Erythroblast (primary cell): ENCODE measurements around the gene ZKSCAN5.

Source experiments
- DNase-seq, 2 experiments: peaks; one replicate each; lab custom pipeline; 2025; lab: John Stamatoyannopoulos, UW
- GATA1 ChIP-seq: IDR thresholded peaks from 2 replicates; pipeline ENCODE4 v1.6.1; 2011; ENCODE audit warnings: low read depth, mild to moderate bottlenecking, control low read depth, low read length, moderate library complexity
- POLR2A ChIP-seq: IDR thresholded peaks from 2 replicates; pipeline ENCODE4 v1.6.1; 2011; ENCODE audit warnings: mild to moderate bottlenecking, low read length

ZKSCAN5 gene

DNA sequence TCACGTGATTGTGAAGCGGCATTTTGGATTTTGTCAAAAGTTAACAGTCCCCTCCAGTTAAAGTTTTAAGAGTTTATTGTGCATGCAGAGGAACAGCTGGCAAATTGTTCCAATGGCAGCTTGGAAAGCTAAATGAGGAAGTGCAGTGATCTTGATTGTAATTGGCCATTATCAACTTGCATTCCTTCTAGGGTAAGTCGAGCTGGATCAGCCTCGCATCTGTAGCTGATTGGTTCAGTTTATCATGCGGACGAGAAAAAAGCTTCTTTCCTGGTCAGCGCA lies 31.2 kb upstream of the ZKSCAN5 start:
- DNase-seq, result peak; percentile 69 to 77

DNA sequence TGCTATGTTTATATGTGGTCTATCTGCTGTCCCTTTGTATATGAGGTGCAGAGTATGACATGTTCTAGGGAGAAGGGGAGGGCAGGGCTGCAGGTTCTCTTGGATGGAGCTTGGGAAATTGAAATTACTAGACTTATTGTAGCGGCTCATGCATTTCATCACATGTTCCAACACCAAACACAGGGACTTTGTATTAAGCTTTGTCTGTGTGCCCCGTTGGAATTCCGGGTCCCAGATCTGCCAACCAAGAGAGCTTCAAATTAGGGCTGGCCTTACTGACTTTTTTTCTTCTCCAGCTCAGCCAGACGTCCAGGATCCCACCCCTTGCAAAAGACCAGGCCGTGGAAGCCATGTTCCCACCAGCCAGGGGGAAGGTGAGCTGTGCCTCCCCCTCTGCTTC lies 28.4 kb upstream of the ZKSCAN5 start:
- TF ChIP-seq GATA1, result no peak
- no peak for TF ChIP-seq POLR2A
- DNase-seq, result no peak

More for the DNA sequence above, 31.2 kb upstream of the ZKSCAN5 start:
- TF ChIP-seq GATA1, result no peak
- TF ChIP-seq POLR2A, result no peak

DNA sequence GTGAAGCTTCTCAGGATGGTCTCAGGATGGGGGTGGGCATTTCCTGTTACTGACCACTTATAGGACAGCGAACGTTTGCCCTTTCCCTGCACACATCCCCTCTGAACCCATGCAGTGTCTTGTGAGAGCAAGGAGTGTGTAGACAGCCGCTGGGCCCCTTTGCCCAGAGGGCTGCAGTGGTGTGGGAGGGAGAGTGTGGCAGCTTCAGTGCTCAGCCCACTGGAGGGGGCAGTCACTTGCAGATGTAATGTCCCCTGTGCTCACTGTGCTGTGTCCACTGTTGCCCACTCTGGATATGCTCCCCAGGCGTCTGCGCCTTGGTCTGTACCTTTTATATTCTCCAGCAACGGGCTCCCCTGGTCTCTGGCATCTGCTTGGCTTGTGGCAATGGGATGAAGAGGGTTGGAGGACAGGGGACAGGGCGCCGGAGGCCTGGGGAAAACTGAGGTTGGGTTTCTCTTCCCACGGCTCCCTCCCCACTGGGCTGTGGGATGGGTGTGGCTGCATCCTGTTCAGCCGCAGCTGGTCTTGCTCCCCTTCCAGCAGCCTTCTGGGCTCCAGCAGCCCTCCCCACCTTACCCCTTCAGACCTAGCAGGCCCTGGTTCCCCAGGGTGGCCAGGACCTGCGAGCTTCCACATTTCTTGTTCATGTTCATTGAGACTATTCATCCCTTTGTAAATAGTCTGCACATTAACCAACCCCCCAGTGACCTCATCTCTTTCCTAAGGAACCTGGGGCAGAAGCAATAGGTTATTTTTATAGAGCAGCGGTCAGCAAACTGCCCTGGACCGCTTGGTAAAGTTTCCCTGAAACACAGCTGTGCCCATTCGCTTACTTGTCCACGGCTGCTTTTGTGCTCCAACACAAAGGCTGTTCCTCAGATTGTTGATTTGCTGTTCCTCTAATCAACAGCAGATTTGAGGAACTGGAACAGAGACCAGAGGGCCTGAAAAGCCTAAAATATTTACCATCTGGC lies 25.7 kb upstream of the ZKSCAN5 start:
- TF ChIP-seq POLR2A (peak; percentile 13), GATA1 (no peak)
- no peak for DNase-seq

DNA sequence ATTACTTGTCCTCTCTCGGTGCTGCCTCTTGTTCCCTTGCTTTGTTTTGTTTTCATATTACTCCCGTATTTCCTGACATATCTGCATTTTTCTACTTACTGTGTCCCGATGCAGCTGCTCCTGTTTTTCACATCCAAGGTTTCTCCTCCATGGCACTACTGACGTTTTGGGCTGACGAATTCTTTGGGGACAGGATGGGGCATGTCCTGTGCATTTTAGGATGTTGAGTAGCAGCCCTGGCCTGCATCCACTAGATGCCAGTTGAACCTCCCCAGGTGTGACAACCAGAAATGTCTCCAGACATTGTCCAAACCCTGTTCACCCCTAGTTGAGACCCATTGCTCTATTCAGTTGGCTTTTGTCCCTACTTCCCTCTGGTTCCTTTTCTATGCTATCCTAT lies 19.4 kb upstream of the ZKSCAN5 start:
- no peak for TF ChIP-seq GATA1
- no peak for TF ChIP-seq POLR2A
- DNase-seq, result no peak

DNA sequence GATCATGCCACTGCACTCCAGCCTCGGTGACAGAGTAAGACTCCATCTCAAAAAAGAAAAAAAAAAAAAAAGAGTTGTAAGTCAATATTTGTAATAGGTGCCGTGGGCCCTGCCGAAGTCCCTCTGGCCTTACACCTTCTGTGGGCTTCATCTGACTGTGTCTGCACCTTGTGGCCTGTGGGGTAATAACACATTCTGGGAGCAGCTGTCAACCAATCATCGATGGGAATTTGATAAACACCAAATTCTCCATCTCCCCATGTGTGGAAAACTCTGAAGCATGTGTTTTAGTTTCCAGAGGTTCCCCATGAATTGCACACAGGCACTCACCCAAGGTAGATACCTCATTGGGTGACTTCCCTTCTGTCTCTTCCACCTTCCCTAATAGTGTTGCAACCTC lies 15.2 kb upstream of the ZKSCAN5 start:
- no peak for TF ChIP-seq GATA1
- TF ChIP-seq POLR2A, result no peak

DNA sequence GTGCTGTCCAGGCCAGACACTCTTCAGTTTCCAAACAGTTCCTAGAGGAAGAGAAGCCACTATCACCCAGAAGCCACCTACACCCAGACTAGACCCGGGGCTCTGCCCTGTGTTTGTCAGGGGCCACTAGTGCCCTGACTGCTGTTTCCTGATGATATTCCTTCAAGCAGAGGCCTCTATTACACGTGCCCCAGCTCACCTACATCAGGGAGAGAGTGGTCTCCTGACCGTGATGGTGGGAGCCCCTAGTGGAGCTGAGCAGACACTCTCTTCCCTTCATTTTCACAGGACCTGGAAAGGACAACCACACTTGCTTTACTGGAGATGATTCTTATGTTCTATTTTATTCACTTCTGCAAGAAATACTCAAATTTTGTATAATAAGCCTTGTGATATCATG lies 13.6 kb upstream of the ZKSCAN5 start:
- DNase-seq, result no peak
- no peak for TF ChIP-seq GATA1
- no peak for TF ChIP-seq POLR2A

More for the DNA sequence above, 15.2 kb upstream of the ZKSCAN5 start:
- DNase-seq, result no peak

DNA sequence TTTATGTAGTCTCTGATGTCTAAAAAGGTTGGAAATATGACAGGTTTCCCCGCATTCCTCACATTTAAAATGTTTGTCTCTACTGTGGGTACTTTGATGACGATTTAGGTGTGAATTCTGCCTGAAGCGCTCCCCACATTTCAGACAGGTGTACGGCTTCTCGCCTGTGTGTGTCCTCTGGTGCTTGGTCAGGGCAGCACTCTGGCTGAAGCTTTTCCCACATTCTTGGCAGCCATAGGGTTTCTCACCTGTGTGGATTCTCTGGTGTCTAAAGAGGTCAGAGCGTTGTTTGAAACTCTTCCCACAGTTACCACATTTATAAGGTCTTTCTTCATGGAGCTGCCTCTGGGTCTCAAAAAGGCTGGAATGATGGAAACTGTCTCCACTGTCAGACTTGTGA lies 10.6 kb upstream of the ZKSCAN5 start:
- TF ChIP-seq POLR2A (no peak), GATA1 (no peak)
- DNase-seq, result peak; percentile 12 to 22

DNA sequence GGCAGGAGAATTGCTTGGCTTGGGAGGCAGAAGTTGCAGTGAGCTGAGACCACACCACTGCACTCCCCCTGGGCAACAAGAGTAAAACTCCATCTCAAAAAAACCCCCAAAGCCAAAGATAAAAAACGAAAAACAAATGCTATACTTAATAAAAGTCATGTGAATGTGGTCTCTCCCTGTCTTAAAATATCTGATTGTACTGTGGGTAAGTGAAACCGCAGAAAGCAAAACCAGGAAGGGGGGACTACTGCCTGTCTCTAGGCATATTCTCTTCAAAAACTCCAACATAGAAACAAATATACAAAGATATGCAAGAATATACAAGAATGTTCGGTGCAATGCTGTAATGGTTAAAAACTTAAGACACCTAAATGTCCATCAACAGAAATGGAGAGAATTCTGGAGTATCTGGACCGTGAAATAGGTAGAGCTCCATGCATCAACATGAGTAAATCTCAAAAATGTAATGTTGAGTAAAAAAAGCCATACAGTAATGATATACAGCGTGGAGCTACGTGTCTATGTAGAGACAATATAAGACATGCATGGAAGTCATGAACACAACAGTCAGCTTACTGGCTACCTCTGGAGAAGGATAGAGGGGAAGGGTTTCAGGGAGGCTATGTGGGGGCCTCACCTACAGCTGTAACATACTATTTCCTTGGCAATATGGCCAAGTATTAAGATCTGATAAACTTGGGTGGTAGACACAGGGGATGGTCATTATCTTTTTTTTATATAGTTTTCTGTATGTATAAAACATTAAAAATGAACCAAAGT lies 6.5 kb upstream of the ZKSCAN5 start:
- DNase-seq, result no peak
- TF ChIP-seq POLR2A (no peak), GATA1 (no peak)

DNA sequence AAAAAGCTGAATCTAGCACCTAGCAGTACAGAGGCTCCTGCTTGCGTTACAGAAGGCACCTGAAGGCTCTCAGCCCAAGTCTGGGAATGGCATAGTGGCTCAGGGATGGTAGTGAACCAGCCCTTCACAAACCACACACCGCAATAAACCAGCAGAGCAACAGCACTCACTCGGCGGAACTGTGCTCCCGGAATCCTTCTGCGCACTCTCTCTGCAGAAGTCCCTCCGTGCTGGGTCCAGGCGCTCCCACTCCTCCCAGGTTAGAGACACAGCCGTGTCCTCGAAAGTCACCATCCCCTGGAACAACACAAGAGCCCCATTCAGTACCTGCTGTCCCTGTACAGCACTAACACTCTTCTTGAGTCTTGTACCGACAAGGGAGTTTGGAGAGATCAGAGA lies 5.9 kb upstream of the ZKSCAN5 start:
- TF ChIP-seq POLR2A, result no peak
- DNase-seq, result peak in 1 of 2 experiments; percentile 29

DNA sequence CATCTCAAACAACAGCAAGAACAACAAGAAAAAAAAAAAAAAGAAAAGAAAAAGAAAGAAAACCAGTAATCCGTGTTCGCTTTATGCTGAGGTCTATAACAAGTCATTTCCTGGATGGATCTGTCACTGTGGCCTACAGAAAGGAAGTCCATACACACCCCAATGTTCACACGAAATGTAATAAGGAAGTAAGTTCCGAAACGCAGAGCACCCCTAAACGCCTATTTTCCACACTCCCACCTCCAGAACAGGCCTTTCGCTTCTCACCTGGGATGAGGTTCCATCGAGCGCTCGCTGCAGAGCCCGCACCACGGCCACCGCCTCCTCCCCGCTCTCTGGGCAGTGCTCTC lies 5.1 kb upstream of the ZKSCAN5 start:
- TF ChIP-seq GATA1 (no peak), POLR2A (no peak)

DNA sequence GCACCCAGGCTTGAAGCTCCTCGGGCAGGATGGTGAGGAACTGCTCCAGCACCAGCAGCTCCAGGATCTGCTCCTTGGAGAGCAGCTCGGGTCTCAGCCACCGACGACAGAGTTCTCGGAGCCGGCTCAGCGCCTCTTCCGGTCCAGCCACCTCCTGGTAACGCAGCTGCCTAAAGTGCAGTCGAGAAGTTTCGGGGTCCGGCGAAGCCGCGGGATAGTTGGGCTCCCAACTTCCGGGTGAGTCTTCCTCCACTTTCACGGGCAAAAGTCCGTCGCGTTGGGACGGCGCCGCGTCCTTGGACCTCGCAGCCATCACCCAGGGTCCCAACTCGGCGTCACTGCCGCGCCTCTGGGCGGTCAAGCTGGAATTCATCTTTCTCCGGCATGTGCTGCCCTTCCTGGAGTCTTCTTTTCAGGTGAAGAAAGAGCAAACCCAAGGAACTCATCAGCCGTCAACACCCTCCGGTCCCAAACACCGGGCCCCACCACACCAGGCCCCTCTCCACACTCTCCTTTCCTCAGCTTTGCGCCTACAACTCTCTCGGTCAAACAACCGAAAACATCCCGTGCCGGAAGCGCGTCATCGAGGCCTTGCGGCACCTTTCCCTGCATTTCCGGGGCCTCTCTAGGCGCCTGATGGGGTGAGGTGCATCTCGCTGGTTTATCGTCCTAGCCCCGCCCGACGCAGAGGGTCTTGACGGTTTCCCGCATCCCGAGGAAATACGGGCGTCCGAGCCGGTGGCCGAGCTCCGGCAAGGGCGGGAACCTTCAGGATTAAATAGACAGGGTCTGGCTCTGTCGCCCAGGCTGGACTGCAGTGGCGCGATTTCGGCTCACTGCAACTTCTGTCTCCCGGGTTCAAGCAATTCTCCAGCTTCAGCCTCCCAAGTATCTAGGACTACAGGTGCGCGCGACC lies 4.5 kb upstream of the ZKSCAN5 start, which contains the start of gene ZNF394:
TSS of gene ZNF394 (minus strand) at position 561 of the 916 bp plus-strand sequence. CDS start at position 373, 188 bp downstream.
- no peak for TF ChIP-seq GATA1
- TF ChIP-seq POLR2A, result peak; percentile 97
- peak; percentile 96 for DNase-seq

More for the DNA sequence above, 5.1 kb upstream of the ZKSCAN5 start:
- DNase-seq, result no peak

DNA sequence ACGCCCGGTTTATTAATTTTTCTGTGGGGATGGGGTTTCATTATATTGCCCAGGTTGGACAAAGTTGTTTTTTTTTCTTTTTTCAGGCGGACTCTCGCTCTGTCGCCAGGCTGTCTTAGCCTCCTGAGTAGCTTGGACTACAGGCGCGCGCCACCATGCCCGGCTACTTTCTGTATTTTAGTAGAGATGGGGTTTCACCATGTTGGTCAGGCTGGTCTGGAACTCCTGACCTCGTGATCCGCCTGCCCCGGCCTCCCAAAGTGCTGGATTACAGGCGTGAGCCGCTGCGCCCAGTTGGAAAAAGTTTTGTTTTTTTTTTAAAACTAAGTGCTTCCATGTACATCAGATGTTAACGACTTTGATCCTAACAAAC lies 3.8 kb upstream of the ZKSCAN5 start:
- TF ChIP-seq GATA1, result no peak
- DNase-seq, result no peak

DNA sequence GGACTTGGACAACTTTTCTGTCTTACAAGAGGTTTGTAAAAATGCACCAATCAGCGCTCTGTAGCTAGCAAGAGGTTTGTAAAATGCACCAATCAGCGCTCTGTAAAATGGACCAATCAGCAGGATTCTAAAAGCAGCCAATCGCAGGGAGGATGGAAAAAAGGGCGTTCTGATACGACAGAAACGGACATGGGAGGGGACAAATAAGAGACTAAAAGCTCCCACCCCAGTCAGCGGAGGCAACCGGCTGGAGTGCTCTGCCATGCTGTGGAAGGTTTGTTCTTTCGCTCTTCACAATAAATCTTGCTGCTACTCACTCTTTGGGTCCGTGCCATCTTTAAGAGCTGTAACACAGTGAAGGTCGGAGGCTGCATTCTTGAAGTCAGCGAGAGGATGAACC lies 3.2 kb upstream of the ZKSCAN5 start:
- peak; percentile 45 to 70 for DNase-seq

DNA sequence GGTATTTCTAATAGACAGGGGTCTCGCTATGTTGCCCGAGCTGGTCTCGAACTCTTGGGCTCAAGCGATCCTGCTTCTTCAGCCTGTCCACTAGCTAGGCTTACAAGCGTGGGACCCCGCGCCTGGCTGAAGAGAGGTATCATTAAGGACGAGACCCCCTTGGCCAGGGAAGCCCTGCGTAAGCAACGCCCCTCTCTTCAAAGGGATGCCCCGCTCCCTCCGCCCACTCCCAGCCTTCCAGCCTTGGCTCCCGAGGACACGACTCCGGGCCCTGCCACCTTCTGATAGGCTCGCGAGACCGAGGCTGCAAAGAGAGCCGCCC lies 220 bp upstream of the ZKSCAN5 start:
- no peak for DNase-seq
- TF ChIP-seq GATA1 (no peak), POLR2A (no peak)

DNA sequence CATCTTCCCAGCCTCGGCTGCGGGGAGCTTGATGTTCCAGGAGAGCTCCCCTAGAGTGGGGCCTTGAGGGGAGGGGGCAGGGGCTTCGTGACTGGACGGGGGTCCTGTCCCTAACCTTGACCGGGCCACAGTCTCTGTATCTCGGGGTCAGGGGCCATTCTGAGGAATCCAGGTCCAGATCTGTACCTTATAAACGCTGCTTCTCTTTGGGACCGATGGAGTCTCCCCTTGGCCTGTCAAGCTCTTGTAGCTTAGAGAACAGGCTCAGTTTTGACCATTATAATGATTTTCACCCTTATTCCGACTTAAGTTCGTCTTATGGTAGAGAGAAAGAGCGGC lies 831 bp downstream of the ZKSCAN5 start:
- DNase-seq, result no peak
- TF ChIP-seq GATA1, result no peak
- TF ChIP-seq POLR2A, result peak; percentile 54
